ENCODE measurements around the gene LHX3.

The LHX3 gene

GRCh38 chr9:136204838-136205706 lies at the start of gene LHX3:
Gene LHX3 (minus strand): TSS chr9:136205128. CDS start chr9:136205012, 116 bp downstream.
- no peak for DNase-seq

- no peak for DNase-seq
Observed at GRCh38 chr9:136253246-136254130, 48.6 kb upstream of the LHX3 start.

DNA sequence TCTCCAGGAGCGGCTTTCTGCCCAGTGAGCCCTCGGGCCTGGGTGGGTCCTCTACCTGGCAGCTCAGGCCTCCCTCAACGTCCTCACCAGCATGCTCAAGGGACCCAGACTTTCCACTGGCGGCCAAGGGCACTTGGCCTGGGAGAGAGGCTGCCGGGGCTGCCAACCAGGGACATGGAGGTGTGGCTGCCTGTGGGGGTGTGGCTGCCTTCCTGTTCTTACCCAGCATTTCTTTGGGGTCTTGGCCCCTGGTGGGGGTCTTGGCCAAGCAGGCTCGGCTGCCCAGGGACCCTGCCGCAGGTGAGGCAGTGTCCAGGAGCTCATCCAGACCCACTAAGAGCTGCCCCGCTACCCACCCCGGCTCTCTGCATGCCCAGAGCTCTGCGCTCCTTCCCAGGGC lies 47.9 kb upstream of the LHX3 start:
- no peak for DNase-seq

DNA sequence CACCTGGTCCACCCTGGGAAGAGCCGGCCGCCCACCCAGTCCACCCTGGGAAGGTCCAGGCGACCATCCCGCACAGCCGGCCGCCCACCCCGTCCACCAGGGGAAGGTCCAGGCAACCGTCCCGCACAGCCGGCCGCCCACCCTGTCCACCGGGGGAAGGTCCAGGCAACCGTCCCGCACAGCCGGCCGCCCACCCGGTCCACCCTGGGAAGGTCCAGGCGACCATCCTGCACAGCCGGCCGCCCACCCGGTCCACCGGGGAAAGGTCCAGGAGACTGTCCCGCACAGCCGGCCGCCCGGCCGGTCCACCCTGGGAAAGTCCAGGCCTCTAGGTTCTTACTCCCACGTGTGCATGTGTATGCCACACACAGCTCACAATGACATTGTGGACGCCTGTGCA lies 47.4 kb upstream of the LHX3 start:
- DNase-seq, result no peak

DNA sequence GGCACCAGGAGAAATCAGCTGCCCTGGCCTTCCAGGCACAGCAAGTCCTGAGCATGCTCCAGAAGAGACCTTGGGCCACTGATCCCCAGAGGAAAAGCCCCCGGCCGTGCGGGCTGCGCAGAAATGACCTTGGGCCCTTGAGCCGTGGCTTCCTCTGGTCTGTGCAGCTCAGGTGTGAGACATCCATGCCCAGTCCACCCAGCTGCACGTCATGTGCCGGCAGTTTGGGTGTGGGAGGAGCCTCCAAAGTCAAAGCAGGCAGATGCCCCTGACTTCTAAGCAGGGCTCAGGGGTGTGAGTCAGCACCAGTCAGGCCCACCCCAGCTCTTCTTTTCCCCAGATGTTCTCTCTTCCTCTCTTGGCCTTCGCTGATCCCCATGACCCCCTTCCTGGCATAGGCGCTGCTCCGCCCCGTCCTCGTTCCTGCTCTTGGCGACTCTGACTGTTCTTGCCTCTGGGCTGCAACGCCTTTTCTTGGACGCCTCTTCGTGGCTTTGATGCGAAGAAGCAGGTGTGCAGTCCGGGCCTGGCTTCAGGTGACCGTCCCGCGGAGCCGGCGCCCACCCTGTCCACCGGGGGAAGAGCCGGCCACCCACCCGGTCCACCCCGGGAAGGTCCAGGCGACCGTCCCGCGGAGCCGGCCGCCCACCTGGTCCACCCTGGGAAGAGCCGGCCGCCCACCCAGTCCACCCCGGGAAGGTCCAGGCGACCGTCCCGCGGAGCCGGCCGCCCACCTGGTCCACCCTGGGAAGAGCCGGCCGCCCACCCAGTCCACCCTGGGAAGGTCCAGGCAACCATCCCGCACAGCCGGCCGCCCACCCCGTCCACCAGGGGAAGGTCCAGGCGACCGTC lies 46.6 kb upstream of the LHX3 start:
- no peak for DNase-seq

- no peak for DNase-seq
Observed at GRCh38 chr9:136250676-136251075, 45.7 kb upstream of the LHX3 start.

DNA sequence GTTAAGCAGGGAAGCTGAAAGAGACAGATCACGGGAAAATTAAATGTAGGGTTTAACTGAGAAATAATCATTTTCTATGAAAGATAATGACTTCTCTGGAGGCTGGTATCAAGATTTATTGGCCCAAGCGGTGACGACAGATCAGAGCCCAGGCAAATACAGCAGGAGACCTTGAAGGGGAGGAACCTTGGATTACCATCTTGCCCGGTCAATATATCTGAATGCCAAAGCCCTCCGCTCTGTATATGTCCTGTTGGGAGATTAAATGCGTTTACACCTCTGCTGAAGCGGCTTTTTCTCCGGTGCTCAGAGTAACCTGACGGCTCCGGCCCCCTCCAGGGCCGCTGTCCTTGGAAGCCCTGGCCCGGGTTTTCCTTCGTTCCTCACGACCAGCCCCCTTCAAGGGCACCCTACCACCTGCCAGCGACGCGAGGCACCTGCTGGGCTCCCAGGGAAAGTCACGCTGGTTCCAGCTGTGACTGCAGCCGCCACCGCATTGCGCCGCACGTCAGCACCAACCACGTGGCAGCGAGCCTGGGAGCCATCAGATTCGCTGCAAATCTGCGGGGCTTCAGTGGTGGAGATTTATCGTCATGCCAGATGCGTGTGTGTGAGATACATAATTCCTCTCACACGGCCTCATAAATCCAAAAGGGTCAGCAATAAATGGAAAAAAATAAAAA lies 45.1 kb upstream of the LHX3 start:
- no peak for DNase-seq

- DNase-seq, result no peak
Observed at GRCh38 chr9:136248951-136249876, 44.3 kb upstream of the LHX3 start.

DNA sequence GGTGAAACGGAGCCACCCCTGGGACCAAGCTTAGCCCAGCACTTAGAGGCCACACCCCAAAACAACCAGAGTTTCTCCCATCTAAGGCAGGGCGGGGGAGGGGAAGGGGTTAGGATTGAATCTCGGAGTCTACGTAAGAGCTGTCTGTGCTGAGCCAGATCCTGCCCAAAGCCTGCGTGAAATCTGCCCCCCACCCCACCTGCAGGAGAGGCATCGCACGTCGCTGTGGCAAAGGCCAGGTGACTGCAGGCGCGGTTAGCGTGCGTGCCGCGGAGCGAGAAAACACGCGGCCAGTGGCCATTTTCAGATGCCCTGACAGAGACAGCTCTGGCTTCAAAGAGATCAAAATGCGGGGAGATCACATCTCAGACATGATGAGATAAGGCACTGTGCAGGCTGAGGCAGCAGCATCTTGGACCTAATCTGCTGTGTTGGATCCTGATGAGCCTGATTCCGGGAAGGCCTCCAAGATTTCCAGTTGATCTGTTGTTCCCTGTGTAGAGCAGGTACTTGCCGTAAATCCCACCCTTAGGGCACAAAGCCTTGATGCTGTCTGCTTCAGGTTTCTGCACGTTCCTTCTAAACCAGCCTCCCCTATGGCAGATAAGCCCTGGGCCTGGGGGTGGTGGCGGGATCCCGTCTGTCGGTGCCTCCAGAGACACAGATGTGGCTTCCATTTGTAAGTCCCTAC lies 43.2 kb upstream of the LHX3 start:
- DNase-seq, result no peak

GRCh38 chr9:136247551-136247916 lies 42.6 kb upstream of the LHX3 start:
- no peak for DNase-seq

DNA sequence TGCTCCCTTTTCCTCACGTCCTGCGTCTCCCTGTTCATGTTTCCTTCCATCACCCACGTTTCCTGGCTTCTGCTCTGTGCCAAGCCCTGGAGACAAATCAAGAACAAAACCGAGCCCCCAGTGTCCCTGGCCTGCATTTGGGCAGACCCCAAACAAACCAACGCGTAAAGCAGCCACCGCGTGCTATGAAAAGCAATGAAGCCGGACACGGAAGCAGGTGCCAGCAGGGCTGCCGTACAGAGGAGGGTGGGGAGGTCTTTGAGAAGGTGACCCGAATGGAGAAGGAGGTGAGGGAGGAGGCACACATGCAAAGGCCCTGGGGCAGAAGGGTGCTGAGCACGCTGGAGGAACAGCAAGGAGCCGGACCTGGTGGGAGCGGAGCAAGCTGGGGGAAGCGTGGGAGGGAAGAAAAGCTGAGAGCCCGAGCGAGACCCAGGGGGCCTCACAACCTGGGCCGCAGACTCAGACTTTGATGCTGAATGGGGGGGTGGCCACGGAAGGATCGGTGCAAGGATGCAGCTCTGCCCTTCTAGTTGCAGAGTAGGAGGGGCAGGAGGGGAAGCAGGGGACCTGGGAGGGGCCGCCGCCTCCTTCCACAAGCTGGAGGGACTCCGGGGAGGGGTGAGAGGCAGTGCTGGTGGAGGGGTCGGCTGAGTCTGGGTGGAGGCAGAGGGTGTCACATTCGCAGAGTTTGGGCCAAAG lies 42.1 kb upstream of the LHX3 start:
- DNase-seq, result no peak

DNA sequence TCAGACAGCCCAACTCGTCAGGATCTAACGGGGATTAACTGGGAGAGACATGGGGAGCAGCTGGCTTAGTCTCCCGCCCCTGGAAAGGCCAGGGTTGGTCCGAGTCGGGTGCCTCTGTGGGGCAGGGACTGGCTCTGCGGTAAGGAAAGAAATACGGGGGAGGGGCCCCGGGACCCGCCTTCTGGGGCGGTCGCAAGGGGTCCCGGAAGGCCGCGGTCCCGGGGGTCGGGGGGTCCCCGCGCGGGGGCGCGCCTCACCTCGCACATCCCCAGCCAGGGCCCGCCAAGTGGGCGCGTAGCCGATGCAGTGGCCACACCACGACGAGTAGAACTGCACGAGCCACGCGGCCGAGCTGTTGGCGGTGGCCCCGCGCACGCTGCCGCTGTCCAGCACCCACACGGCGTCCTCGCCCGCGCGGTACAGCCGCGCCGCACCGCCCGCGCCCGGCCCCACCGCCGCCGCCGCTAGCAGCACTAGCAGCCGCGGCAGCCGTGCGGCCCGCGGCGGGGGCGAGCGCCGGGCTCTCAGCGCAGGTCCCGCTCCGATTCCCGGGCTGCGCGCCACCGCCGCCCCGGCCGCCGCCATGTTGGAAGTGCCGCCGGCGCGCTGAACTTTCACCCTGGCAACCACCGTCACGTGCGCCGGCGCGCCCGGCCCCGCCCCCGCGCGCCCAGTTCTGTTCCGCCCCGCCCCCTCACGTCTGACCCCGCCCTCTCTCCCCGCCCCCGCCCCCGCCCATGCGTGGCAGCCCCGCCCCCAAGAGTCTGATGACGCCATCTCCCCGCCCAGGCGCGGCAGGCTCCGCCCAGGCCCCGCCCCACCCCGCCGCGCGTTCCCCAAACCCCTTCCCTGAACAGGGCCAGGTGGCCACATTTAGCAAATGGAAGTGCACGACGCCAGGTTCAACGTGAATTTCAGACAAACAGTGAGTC lies 40.6 kb upstream of the LHX3 start, which contains the start of gene QSOX2:
TSS of gene QSOX2 (minus strand) at position 594 of the 932 bp plus-strand sequence. CDS start at position 585, 9 bp downstream.
- DNase-seq, result peak; percentile 41 to 75

- no peak for DNase-seq
Observed at GRCh38 chr9:136244969-136245218, 40.0 kb upstream of the LHX3 start.

GRCh38 chr9:136244122-136244968 lies 39.4 kb upstream of the LHX3 start:
- no peak for DNase-seq

- no peak for DNase-seq
Observed at GRCh38 chr9:136243631-136244030, 38.7 kb upstream of the LHX3 start.

GRCh38 chr9:136242918-136243525 lies 38.1 kb upstream of the LHX3 start:
- no peak for DNase-seq

- DNase-seq, result no peak
Observed at GRCh38 chr9:136242248-136242647, 37.3 kb upstream of the LHX3 start.

DNA sequence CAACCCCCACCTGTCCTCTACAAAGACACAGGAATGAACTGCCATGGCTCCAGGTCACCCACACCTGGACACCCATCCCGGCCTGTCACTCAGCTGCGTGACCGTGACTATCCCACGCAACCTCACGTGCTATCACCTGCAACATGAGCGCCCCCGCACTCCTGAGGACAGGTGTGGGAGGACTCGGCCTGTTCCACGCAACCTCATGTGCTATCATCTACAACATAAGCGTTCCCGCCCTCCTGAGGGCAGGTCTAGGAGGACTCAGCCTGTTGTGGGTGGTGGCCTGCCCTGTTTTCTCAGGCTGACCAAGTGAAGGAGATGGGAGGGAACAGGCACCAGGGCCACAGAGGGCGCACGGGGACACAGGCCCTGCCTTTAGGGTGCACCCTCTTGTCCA lies 36.6 kb upstream of the LHX3 start:
- no peak for DNase-seq
